ENCODE results near the gene HACL1.

DNA sequence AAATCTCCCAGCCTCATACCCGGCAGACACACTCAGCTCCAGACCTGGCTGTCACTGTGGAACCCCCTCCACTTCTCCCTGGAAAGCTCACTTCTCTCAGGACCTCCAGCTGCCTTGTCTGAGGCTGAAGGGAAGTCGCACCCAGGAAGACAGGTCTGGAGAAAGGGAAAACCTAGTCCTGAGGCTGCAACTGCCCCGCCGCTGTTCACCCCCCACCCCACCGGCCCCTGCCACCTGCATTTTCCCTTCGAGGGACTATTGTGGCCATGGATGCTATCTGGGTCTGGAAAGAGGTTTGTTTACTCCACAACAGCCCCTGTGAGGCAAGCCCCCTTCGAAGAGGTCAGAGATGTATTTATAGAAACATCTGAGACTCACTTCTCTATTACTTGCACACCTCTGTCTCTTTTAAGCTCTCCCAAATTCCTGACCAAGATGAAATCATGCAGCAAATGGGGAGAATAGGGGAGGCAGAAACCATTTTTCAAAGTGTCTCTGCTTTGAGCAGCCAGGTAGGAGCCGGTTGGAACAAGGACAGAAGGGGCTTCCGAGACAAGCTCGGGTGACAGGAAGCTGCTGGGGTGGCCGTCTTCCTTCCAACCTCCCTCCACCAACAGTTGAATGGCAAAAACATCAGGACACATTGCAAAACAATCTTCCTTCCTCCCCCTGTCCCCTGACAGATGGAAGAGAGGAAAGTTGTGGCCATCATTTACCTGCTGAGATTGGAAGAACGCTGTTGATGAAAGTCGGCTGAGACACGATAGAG is 80.4 kb downstream of the HACL1 start:
- TF ChIP-seq, protein P1, sequence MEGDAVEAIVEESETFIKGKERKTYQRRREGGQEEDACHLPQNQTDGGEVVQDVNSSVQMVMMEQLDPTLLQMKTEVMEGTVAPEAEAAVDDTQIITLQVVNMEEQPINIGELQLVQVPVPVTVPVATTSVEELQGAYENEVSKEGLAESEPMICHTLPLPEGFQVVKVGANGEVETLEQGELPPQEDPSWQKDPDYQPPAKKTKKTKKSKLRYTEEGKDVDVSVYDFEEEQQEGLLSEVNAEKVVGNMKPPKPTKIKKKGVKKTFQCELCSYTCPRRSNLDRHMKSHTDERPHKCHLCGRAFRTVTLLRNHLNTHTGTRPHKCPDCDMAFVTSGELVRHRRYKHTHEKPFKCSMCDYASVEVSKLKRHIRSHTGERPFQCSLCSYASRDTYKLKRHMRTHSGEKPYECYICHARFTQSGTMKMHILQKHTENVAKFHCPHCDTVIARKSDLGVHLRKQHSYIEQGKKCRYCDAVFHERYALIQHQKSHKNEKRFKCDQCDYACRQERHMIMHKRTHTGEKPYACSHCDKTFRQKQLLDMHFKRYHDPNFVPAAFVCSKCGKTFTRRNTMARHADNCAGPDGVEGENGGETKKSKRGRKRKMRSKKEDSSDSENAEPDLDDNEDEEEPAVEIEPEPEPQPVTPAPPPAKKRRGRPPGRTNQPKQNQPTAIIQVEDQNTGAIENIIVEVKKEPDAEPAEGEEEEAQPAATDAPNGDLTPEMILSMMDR (IDR thresholded peaks at IDR 0.05) = no peak
- no peak for TF ChIP-seq POLR2A (IDR thresholded peaks at IDR 0.05)
